HG03378 (cell line): ENCODE data around the gene FZD1.
A peak's percentile ranks its signal among the peaks of the same experiment; 100 is the strongest.

Experiments
- ATAC-seq: cut with Tn5 transposase; IDR thresholded peaks from one replicate; pipeline ENCODE4 v1.9.1; 2021; ENCODE audit warnings: mild to moderate bottlenecking, moderate library complexity; ENCODE audit not compliant: unreplicated experiment

The FZD1 gene

DNA sequence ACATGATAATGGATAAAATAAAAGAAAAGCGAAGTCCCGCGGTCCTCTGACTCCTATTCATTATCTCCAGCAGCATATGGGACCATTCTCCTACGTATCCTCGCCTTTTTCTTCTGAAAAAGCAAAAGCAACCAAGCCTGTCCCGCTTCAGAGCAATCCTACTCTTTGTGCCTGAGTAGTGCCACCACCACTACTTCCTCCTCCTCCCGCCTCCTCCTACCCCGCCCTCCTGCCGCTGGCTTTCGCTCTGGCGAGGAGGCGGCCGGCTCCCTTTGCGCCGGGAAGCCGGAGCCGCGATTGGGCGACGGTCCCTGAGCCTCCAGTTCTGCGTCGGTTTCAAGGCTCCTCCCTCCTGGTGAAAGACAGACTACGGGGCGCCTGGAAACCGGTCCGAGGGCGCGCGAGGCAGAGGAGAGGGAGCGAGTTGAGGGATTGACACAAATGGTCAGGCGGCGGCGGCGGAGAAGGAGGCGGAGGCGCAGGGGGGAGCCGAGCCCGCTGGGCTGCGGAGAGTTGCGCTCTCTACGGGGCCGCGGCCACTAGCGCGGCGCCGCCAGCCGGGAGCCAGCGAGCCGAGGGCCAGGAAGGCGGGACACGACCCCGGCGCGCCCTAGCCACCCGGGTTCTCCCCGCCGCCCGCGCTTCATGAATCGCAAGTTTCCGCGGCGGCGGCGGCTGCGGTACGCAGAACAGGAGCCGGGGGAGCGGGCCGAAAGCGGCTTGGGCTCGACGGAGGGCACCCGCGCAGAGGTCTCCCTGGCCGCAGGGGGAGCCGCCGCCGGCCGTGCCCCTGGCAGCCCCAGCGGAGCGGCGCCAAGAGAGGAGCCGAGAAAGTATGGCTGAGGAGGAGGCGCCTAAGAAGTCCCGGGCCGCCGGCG, at the start of gene FZD1:
TSS of gene FZD1 (plus strand) at position 388 of the 878 bp plus-strand sequence. CDS start at position 836, 448 bp downstream.
- ATAC-seq = peak; percentile 92

- no peak for ATAC-seq
Measured at GRCh38 chr7:91226411-91226810, 37.8 kb upstream of the FZD1 start.

- no peak for ATAC-seq
Measured at GRCh38 chr7:91228327-91228726, 35.9 kb upstream of the FZD1 start.

DNA sequence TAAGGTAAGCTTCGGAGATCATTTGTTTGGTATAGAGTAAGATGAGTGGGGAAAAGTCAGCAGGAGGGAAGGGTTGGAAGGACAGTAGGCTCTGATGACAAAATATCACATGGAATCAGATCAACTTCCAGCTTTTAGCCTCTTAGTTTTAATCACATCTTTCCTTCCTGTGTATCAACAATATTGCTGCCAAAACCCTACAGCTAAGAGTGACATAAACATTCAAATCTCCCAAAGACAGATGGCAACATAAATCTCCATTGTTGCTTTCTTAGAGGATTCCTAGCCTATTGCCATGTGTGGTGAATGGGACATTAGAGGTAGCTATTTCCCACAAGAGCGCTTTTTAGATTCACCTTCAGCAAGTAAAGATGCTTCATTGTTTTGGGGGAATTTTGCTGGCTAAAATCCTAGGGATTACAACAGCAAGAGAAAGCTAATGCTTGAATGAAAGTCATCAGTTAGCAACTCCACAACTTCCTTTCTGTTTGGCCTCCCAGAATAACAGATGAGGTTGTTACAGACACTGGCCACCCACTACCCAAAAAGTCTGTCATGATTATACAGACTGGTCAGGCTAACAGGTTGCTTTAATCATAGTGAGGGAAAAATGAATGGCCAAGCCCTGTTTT, 35.2 kb upstream of the FZD1 start:
- ATAC-seq = no peak

- no peak for ATAC-seq
Measured at GRCh38 chr7:91230100-91230499, 34.1 kb upstream of the FZD1 start.

DNA sequence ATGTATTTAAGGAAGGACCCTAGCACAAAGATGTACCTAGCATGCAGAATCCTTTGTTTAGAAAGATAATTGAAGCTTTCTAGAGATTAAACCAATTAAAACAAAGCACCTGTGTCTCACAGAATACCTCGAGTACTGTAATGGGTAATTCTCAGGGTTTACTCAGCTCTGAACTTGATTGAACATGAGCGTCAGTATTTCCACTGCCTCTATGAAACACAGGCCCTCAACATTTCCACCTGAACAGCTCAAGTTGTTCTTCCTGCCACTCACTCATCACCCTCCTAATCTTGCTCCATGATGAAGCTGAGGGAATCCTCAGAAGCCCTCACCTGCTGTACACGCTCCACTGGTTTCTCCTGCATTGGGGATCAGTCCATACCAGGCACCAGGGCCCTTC, 33.7 kb upstream of the FZD1 start:
- ATAC-seq = no peak

- no peak for ATAC-seq
Measured at GRCh38 chr7:91233212-91233611, 31.0 kb upstream of the FZD1 start.

GRCh38 chr7:91235211-91235832, 28.9 kb upstream of the FZD1 start:
- no peak for ATAC-seq

- no peak for ATAC-seq
Measured at GRCh38 chr7:91239171-91239604, 25.0 kb upstream of the FZD1 start.

DNA sequence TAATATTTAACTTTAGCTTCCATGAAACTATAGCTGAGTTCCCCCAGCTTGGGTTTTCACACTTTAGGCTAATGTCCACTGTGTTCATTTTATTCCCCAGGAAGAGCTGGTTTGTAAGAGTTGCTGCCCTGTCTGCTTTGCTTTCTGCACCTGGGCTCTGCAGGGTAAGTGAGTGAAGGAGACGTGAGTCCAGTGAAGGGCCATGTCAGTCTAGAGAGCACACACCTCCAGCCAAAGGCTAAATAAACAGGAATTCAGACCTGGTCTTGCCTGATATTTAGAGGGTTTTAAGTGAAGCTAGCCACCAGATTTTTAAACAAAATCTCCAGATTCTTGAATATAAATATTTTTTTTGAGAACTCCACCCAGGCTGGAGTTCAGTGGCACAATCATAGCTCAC, 24.5 kb upstream of the FZD1 start:
- ATAC-seq = no peak

GRCh38 chr7:91240376-91240941, 23.8 kb upstream of the FZD1 start:
- ATAC-seq = no peak

- no peak for ATAC-seq
Measured at GRCh38 chr7:91242097-91242844, 22.0 kb upstream of the FZD1 start.

DNA sequence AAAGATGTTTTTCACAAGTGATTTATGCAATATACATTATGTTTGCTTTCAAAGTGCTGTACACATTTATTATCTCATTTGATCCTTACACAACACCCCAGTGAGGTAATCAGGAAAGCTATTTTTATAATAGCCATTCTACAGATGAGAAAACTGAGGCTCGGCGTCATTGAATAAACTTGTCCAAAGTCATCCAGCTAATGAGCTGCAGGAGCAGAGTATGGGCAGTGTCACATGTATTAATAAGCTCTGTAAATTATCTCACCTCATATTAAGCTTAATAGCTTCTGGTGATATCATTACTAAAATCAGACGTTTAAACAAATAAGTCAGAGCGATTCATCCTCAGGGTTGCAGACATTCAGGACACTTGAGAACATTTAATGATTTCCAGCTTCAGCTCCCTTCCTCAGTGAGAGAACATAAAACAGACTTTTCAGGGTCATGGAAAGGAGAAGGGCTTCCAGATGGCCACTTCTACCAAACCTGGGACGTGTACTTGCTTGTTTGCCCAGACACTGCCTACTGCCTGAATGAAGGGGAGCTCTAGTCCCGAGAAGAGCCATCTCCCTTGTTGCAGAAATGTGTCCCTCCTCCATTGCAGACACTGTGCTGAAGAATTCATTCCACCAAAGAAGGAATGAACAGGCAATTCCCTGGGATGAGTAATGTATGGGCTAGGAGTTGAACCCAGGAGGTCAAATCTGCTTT, 20.5 kb upstream of the FZD1 start:
- no peak for ATAC-seq

- no peak for ATAC-seq
Measured at GRCh38 chr7:91247500-91247899, 16.7 kb upstream of the FZD1 start.

- no peak for ATAC-seq
Measured at GRCh38 chr7:91248996-91249395, 15.2 kb upstream of the FZD1 start.

DNA sequence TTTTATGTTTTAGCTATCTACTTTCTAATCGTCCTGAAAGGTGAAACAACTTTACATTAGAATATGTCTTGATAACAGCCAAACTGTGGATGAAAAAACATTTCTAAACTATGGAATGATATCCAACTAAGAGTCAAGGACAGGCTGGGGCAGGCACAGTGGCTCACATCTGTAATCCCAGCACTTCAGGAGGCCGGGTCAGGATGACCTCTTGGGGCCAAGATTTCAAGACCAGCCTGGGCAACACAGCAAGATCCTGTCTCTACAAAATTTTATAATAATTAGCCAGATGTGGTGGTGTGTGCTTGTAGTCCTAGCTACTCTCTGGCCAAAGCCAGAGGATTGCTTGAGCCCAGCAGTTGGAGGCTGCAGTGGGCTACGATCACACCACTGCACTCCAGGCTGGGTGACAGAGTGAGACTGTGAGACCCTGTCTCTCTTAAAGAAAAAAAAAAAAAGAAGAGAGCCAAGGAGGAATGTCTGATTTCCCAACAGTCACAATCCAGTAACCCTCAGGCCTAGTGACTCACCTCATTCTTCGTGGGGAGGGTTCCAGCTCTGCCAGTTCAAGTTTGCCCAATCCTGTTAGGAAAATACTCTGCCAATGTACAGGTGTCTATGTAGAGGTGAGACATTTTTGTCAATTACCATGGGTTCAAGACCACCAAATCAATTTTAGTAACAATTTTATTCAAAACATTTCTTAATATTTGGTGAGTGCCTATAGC, 14.6 kb upstream of the FZD1 start:
- no peak for ATAC-seq

- ATAC-seq = no peak
Measured at GRCh38 chr7:91250706-91251105, 13.5 kb upstream of the FZD1 start.

- ATAC-seq = no peak
Measured at GRCh38 chr7:91251877-91252276, 12.4 kb upstream of the FZD1 start.

DNA sequence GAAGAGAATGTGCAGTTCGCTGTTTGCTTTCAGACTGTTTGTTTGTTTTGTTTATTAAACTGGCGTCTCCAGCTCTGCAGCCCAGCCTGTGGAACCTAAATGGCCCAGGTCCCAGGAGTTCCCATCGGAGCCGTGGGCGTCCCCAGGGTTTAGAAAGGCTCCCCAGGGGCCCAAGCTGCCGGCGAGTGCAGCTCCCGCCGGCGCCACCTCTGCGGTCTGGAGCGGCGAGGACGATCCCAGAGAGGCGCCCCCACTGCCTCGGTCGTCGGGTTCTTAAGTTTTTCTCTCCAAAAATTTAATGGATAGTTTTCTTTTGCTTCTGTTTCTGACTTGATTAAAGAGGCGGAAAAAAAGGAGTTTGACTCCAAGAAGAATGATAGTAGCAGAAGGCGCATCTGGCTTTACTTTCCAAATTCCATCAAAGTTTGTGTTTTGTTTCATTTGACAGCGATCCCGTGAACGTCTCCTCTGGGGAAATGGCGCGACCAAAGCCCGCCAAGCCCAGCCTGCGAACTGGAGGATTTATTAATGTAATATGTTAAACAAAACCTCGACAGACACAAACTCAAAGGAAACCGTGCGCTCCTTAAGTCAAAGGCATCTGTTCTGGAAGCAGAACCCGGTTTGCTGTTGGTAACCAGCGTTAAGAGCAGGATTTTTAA, 718 bp upstream of the FZD1 start:
- ATAC-seq = no peak
